GM19238 (cell line): ENCODE measurements around the gene TNFRSF17.
"Not testable (repeated sequence)": the region's sequence is repeated elsewhere in the genome, so short reads cannot be mapped to it uniquely, and the experiment has no call there.

Source experiments
- DNase-seq: peaks from one replicate; pipeline ENCODE4 v3.0.0; 2011; ENCODE audit warnings: low spot score; ENCODE audit not compliant: insufficient read length

Gene TNFRSF17

GRCh38 chr16:11964761-11965551, at the start of gene TNFRSF17:
TNFRSF17 (plus strand) TSS chr16:11965210; CDS start chr16:11965325, 115 bp downstream.
- DNase-seq = peak; percentile 57

- DNase-seq = peak; percentile 96
These were observed 49.1 kb upstream of the TNFRSF17 start, which contains the start of gene GSPT1 for GRCh38 chr16:11915644-11916523. GSPT1 (minus strand) TSS chr16:11915956; CDS start chr16:11915720, 236 bp downstream.

DNA sequence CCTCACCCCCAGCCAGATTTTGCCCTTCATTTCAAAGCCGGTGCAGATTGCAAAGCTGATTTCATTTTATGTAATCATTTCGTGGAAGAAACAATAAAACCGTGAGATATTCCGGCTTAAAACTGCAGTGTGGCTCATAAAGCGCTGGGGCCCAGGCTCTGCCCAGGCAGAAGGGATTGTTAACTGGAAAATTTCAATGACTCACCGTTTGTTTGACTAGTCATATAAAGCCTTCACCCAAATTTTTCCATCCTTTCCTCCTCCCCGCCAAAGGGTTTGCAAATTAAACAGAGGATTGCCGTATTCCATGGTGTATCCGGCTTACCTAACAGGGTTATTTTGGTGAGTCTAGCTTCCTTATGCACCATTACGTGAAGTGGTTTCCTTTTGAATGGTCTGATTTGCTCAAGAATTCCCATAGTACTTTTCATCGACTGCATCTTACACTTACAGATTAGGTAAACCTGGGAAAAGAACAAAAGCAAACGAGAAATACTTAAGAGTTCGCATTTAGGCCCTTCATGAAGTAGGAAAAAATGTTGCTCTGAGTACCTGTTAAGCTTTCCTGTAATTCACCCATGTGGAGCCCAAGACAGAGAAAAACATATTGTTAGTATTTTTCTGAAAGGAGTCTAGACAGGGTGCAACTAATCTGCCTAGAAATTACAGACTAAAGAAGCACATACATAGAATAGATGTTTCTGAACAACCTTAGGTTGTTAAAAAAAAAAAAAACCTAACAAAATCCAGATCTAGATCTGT, 48.3 kb upstream of the TNFRSF17 start:
- DNase-seq = no peak

- DNase-seq = not testable (repeated sequence)
These were observed 41.0 kb upstream of the TNFRSF17 start for GRCh38 chr16:11924046-11924445.

DNA sequence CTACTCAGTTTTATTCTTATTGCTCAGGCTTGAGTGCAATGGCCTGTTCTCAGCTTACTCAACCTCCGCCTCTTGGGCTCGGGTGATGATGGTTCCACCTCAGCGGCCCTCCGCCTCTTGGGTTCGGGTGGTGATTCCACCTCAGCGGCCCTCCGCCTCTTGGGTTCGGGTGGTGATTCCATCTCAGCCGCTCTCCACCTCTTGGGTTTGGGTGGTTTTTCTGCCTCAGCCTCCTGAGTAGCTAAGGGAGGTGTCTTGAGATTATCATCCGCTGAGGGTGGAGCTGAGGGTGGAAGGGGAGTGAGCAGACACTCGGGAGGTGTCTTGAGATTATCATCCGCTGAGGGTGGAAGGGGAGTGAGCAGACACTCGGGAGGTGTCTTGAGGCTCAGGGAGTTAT, 37.7 kb upstream of the TNFRSF17 start:
- DNase-seq = not testable (repeated sequence)

- not testable (repeated sequence) for DNase-seq
These were observed 23.1 kb upstream of the TNFRSF17 start, which contains the start of gene NPIPB2 for GRCh38 chr16:11941945-11942344. NPIPB2 (minus strand) TSS chr16:11942045; CDS start chr16:11942045, 0 bp downstream.

- no peak for DNase-seq
These were observed 18.6 kb upstream of the TNFRSF17 start for GRCh38 chr16:11946433-11946832.

GRCh38 chr16:11948819-11949218, 16.2 kb upstream of the TNFRSF17 start:
- no peak for DNase-seq

DNA sequence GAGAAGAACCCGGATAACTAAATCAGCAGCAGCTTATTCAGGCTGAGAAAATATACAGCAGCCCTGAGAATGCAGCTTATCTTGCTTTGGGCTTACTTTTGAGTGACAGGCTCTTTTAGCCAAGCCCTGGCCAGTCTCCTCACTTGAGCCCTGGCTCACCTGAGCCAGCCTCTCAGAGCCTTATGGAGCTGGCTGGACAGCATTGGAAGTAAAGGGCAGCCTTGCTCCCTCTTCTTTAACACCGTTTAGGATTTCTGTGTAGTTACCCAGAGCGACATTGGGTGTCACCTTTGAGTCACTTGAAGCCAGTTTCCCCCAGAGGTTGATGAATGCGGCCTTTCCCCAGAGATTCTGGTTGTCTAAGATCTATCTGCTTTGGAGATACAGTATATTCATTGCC, 15.5 kb upstream of the TNFRSF17 start:
- DNase-seq = peak; percentile 53

- no peak for DNase-seq
These were observed 14.6 kb upstream of the TNFRSF17 start for GRCh38 chr16:11950388-11950787.

DNA sequence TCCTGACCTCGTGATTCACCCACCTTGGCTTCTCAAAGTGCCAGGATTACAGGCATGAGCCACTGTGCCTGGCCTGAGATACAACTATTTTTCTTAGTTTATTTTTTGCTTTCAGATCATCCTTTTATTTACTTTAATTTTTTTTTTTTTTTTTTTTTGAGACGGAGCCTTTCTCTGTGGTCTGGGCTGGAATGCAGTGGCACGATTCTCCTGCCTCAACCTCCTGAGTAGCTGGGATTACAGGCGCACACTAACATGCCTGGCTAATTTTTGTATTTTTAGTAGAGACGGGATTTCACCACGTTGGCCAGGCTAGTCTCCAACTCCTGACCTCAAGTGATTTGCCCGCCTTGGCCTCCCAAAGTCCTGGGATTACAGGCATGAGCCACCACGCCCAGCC, 11.4 kb upstream of the TNFRSF17 start:
- DNase-seq = not testable (repeated sequence)

GRCh38 chr16:11955713-11956123, 9.3 kb upstream of the TNFRSF17 start:
- no peak for DNase-seq

- DNase-seq = no peak
These were observed 8.5 kb upstream of the TNFRSF17 start for GRCh38 chr16:11956558-11956957.

DNA sequence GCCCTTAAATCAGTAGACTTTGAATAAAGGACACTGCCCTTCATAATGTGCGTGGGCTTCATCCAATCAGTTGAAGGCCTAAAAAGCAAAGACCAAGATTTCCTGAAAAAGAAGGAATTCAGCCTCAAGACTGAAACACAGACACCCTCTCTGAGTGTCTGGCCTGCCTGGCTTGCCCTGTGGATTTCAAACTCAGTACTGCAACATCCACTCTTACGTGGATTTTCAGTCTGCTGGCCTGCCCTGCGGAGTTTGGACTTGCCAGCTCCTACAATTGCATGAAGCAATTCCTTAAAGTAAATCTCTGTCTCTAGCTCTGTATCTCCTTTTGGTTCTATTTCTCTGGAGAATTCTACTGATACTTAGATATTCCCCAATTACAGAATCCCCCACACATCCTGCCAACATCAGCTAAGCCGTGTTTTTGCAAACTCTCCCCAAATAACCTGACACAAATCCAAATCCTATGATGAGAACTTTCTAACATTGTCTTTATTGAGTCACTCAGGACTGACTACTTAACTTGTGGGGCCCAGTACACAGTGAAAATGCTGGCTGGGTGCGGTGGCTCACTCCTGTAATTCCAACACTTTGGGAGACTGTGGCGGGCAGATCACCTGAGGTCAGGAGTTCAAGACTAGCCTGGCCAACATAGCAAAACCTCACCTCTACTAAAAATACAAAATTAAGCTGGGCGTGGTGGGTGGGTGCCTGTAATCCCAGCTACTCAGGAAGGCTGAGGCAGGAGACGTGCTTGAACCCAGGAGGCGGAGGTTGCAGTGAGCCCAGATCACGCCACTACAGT, 7.2 kb upstream of the TNFRSF17 start:
- DNase-seq = no peak

- not testable (repeated sequence) for DNase-seq
These were observed 2.6 kb upstream of the TNFRSF17 start for GRCh38 chr16:11962457-11962856.

- not testable (repeated sequence) for DNase-seq
These were observed 2.0 kb upstream of the TNFRSF17 start for GRCh38 chr16:11962978-11963377.

DNA sequence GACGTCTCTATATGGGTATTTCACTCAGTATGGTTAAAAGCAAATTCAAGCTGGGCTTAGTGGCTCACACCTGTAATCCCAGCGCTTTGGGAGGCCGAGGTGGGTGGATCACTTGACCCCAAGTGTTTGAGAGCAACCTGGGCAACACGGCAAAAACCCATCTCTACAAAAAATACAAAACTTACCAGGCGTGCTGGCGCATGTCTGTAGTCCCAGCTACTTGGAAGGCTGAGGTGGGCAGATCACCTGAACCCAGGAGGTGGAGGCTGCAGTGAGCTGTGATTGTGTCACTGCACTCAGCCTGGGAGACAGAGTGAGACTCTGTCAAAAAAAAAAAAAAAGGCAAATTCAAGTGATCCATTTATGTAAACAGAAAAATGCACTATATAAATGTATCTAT, 1.3 kb upstream of the TNFRSF17 start:
- DNase-seq = no peak

GRCh38 chr16:11966173-11966572, 1.2 kb downstream of the TNFRSF17 start:
- no peak for DNase-seq

DNA sequence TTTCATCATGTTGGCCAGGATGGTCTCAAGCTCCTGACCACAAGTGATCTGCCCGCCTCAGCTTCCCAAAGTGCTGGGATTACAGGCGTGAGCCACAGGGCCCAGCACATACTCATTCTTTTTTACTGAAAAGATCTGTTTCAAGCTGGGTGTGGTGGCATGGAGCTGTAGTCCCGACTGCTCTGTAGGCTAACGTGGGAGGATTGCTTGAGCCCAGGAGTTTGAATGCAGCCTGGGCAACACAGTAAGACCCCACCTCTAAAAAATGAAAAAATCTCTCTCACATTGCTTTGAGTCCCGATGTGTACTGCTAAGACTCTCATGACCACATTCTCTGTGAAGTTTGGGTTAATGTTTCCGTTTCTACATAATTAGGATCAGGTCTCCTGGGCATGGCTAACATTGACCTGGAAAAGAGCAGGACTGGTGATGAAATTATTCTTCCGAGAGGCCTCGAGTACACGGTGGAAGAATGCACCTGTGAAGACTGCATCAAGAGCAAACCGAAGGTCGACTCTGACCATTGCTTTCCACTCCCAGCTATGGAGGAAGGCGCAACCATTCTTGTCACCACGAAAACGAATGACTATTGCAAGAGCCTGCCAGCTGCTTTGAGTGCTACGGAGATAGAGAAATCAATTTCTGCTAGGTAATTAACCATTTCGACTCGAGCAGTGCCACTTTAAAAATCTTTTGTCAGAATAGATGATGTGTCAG, 2.3 kb downstream of the TNFRSF17 start:
- no peak for DNase-seq

- no peak for DNase-seq
These were observed 3.6 kb downstream of the TNFRSF17 start for GRCh38 chr16:11968577-11968976.
